Psoas muscle (tissue), 8 donors: Measurements from ENCODE around the gene WSCD2. TPM values are rescaled to one million over a fixed set of nuclear protein-coding genes. Genes with fewer than 3 reads are reported as not detected.

Experiments used
- ATAC-seq, 4 donors: fragments of 200-7000 bp; cut with Tn5 transposase; one replicate each; pipeline ENCODE4 v1.9.1; 2020; ENCODE audit warnings: moderate library complexity in 3 of 4, mild to moderate bottlenecking in 2 of 4
- DNase-seq, 2 donors: peaks; one replicate each; pipeline ENCODE4 v3.0.0-alpha.2; 2020
- H3K27ac ChIP-seq: fragments of 200-600 bp; one replicate; pipeline ENCODE4 v1.8.0; 2022
- H3K27me3 ChIP-seq, 3 donors: fragments of 200-600 bp in 1 of 3; one replicate each; pipeline versions ENCODE4 v1.6.1 to v1.8.0; 2013 to 2022; ENCODE audit warnings: low read length in 2 of 3, mild to moderate bottlenecking in 2 of 3, moderate library complexity in 1 of 3; ENCODE audit not compliant: insufficient read depth in 3 of 3
- H3K36me3 ChIP-seq, 2 donors: fragments of 200-600 bp in 1 of 2; one replicate each; pipeline versions ENCODE4 v1.6.1 to v1.8.0; 2013 to 2022; ENCODE audit warnings: low read depth in 1 of 2, mild to moderate bottlenecking in 1 of 2, moderate library complexity in 1 of 2; ENCODE audit not compliant: insufficient read depth in 1 of 2
- H3K4me1 ChIP-seq: fragments of 200-600 bp; one replicate; pipeline ENCODE4 v1.8.0; 2022
- H3K4me3 ChIP-seq: fragments of 200-600 bp; one replicate; pipeline ENCODE4 v1.8.0; 2022; ENCODE audit warnings: mild to moderate bottlenecking
- H3K9me3 ChIP-seq: fragments of 200-600 bp; one replicate; pipeline ENCODE4 v1.8.0; 2022
- CTCF ChIP-seq: fragments of 200-600 bp; IDR thresholded peaks from one replicate; pipeline ENCODE4 v1.8.0; 2022; ENCODE audit warnings: antibody characterized with exemption
- WGBS, 3 donors: extraction: QIAGEN DNeasy Blood & Tissue Kit; methylation state at CpG; one replicate each; pipeline versions ENCODE4 v1.1.6 to v1.1.7; 2013; 5-methylcytosine and 5-hydroxymethylcytosine counted together
- intact Hi-C, 2 donors: fragments of 100-400 bp; cut with DNase I; formaldehyde crosslinking; loops; one replicate each; pipeline versions ENCODE4 v1.11.0 to v1.14.2; 2022
- polyA plus RNA-seq, 3 donors: library from polyadenylated mRNA; stranded (reverse); fragments of 200-250 nt; gene quantifications; one replicate each; pipeline ENCODE4 v1.2.3, GENCODE V29; 2013
- total RNA-seq, 4 donors: library from RNA; stranded (reverse); fragmentation: NEBNext Ultra II Directional in 2 of 4; extraction: Animal tissue kit (Norgen Biotek cat#: 25700) in 2 of 4; gene quantifications; one replicate each; pipeline versions ENCODE4 v1.2.1 to v1.2.4, GENCODE V29; 2021 to 2023
- donor health status: healthy with polysubstance abuse.
- donor health status: DM: no; HTN: no; CAD: no; lungs with moderate emphysema.
- donor health status: Bipolar disorder and iron deficiency.
- donor health status: healthy.
- donor health status: DM: yes; HTN: yes; CAD: no.
- donor health status: DM: no; HTN: no; CAD: no.
- donor health status: DM: no; HTN: no; CAD: no.
- donor health status: DM: yes; HTN: yes; CAD: no.

WSCD2 gene
- total and polyA plus RNA-seq, 7 donors = 0.01 to 0.21 TPM; not detected in 5

DNA sequence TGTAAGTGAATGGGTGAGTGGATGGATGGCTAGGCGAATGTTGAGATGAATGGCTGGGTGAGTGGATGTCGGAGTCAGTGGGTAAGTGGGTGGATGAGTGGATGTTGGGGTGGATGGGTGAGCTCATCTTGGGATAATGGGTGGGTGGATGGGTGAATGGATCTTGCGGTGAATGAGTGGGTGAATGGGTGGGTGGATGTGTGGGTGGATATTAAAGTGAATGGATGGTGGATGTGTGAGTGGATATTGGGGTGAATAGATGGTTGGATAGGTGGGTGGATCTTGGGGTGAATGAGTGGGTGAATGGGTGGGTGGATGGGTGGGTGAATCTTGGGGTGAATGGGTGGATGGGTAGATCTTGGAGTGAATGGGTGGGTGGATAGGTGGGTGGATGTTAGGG is 158.1 kb downstream of the WSCD2 start:
- ATAC-seq (no peak), DNase-seq (no peak)
- no peaks in the 10 kb centered on the region for H3K9me3 ChIP-seq
- TF ChIP-seq CTCF = no peak
- intact Hi-C loops = no loop called here
- H3K4me3 ChIP-seq = no peak overlapping the region
- no peaks in the 10 kb centered on the region for H3K4me1 ChIP-seq
- WGBS, 3 donors = 93 to 99% (median 95%) methylated on average over 3 of the region's 3 CpGs
- peaks cover 0 to 3% (median 0%) of the 10 kb centered on the region in 3 donors for H3K27me3 ChIP-seq
- no peak overlapping the region for H3K27ac ChIP-seq
- H3K36me3 ChIP-seq = no peaks in the 10 kb centered on the region

- DNase-seq = peak; percentile 60 to 82
- 16 to 25% (median 20%) methylated on average over 11 of the region's 11 CpGs for WGBS, 3 donors
These were observed 160.5 kb downstream of the WSCD2 start for GRCh38 chr12:108289350-108290161.

GRCh38 chr12:108295641-108296040 is 166.6 kb downstream of the WSCD2 start:
- TF ChIP-seq CTCF = no peak
- Histone ChIP-seq H3K4me3 (no peak overlapping the region), H3K36me3 (no peaks in the 10 kb centered on the region), H3K9me3 (no peaks in the 10 kb centered on the region), H3K27ac (no peak overlapping the region), H3K4me1 (no peaks in the 10 kb centered on the region), H3K27me3 (no peaks in the 10 kb centered on the region)
- DNase-seq (no peak), ATAC-seq (no peak)
- WGBS, 3 donors = 45 to 53% (median 48%) methylated on average over 8 of the region's 8 CpGs
- intact Hi-C loops = no loop called here

More at GRCh38 chr12:108289350-108290161, 160.5 kb downstream of the WSCD2 start:
- peak in 3 of 4 donors; percentile 50 to 82 (median 68) for ATAC-seq
- Histone ChIP-seq H3K4me3 (no peak overlapping the region), H3K4me1 (no peaks in the 10 kb centered on the region), H3K27me3 (peaks cover 0 to 3% (median 0%) of the 10 kb centered on the region in 3 donors), H3K9me3 (no peaks in the 10 kb centered on the region), H3K36me3 (no peaks in the 10 kb centered on the region), H3K27ac (no peak overlapping the region)
- intact Hi-C loops = no loop called here
- TF ChIP-seq CTCF = no peak

DNA sequence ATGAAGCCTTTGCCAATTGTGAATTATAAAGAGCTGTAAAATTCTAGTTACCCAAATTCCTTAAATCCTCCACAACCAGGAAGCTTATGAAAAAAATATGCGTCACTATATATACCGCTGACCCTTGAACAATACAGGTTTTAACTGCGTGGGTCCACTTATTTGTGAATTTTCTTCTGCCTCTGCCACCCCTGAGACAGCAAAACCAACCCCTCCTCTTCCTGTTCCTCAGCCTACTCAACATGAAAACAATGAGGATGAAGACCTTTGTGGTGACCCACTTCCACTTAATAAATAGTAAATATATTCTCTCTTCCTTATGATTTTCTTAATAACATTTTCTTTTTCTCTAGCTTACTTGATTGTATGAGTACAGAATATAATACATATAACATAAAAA is 167.9 kb downstream of the WSCD2 start:
- WGBS, 3 donors = 49 to 70% (median 60%) methylated on average over 3 of the region's 3 CpGs
- H3K9me3 ChIP-seq = no peaks in the 10 kb centered on the region
- H3K27ac ChIP-seq = no peak overlapping the region
- TF ChIP-seq CTCF = no peak
- H3K4me1 ChIP-seq = no peaks in the 10 kb centered on the region
- H3K4me3 ChIP-seq = no peak overlapping the region
- no peaks in the 10 kb centered on the region for H3K36me3 ChIP-seq
- H3K27me3 ChIP-seq = no peaks in the 10 kb centered on the region
- intact Hi-C loops = no loop called here
- no peak for ATAC-seq
- DNase-seq = no peak

- no peaks in the 10 kb centered on the region for H3K36me3 ChIP-seq
- intact Hi-C loops = no loop called here
- H3K4me1 ChIP-seq = no peaks in the 10 kb centered on the region
- no peak overlapping the region for H3K4me3 ChIP-seq
- no peaks in the 10 kb centered on the region for H3K9me3 ChIP-seq
- H3K27ac ChIP-seq = no peak overlapping the region
- no peaks in the 10 kb centered on the region for H3K27me3 ChIP-seq
- 73 to 84% (median 79%) methylated on average over 2 of the region's 2 CpGs for WGBS, 3 donors
- TF ChIP-seq CTCF = no peak
- ATAC-seq = no peak
- no peak for DNase-seq
These were observed 168.3 kb downstream of the WSCD2 start for GRCh38 chr12:108297424-108297823.
